DMS53 treated with DMSO at 0.1 percent for 48 hours (cell line): ENCODE measurements around the gene CDK4.
"Not testable (repeated sequence)": the region's sequence is repeated elsewhere in the genome, so short reads cannot be mapped to it uniquely, and the experiment has no call there.

Experiments
- DNase-seq: peaks from one replicate; lab custom pipeline; 2025; ENCODE audit not compliant: unreplicated experiment; lab: John Stamatoyannopoulos, UW

CDK4 gene

DNA sequence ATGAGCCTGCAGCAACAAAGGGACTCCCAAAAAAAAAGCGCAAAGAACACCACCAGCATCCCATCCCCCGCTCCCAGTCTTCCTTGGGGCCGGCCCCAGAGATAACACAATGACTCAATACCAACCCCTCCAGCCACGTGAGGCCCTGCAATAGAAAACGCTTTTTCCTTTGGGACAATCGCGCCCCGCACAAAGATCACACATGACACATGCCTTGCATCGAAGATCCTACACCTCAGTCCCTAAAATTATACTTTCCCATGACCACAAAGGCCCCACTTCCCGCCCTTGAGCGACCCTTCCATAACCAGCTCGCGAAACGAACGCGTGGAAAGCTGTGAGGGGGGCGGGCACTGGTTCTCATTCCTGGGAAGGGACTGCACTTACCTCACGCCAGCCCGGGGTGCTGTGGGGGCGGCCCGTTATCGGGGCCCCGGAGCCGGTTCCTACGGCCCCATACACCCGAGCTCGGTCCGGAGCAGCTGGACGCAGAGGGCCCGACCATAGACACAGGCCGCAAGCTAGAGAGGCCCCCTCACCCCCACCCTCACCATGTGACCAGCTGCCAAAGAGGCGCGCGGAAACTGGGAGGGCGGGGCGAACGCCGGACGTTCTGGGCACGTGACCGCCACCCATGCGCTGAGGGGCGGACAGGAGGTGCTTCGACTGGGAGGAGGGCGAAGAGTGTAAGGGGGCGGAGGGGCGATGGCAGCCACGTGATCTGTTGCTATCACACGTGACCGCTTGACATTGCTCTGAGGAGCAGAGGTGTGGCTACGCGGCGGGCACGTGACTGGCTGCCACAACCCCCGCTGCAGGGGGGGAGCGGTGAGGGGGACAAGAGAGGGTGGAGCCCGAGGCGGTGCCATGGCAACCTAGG, at the start of gene CDK4:
Gene CDK4 (minus strand): TSS at position 523 of the 880 bp plus-strand sequence. CDS start 593 bp downstream, outside the sequence.
- DNase-seq, result peak; percentile 99

- no peak for DNase-seq
These were observed 48.9 kb upstream of the CDK4 start for GRCh38 chr12:57800965-57801364.

- DNase-seq, result no peak
These were observed 45.8 kb upstream of the CDK4 start for GRCh38 chr12:57797933-57798332.

GRCh38 chr12:57796996-57797395, 44.9 kb upstream of the CDK4 start:
- DNase-seq, result no peak

GRCh38 chr12:57795354-57795753, 43.2 kb upstream of the CDK4 start:
- DNase-seq, result no peak

- no peak for DNase-seq
These were observed 41.8 kb upstream of the CDK4 start for GRCh38 chr12:57793920-57794319.

GRCh38 chr12:57783861-57784260, 31.8 kb upstream of the CDK4 start:
- no peak for DNase-seq

DNA sequence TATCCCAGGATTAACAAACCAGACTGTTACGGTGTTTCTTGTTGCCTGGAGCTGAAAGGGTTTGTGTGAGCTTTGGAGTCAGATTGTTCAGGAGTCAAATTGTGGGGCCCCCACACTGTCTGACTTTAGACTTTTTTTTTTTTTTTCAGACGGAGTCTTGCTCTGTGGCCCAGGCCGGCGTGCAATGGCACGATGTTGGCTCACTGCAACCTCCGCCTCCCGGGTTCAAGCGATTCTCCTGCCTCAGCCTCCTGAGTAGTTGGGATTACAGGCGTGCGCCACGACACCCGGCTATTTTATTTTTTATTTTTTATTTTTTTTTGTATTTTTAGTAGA, 31.3 kb upstream of the CDK4 start:
- DNase-seq, result no peak

GRCh38 chr12:57782608-57783465, 30.7 kb upstream of the CDK4 start, which contains the start of gene TSFM:
Gene TSFM, plus strand, starts transcription at chr12:57782787. Its CDS starts 15 bp downstream, at chr12:57782802.
- peak; percentile 95 for DNase-seq

DNA sequence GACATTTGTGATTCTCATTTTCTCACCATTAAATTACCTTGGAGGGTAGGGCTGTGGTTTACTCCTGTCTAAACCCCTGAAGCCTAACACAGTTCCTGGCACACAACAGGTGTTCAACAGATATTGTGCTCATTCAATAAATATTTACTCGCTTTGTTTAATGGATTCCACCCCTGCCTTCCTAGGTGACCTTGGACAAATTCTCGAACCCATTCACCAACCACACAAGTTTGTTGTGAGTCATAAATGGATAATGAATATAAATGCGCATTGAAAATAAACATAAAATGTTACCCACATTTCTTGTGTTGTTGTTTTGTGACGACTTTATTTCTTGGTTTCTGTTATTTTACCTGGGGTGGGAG, 30.1 kb upstream of the CDK4 start:
- no peak for DNase-seq

- no peak for DNase-seq
These were observed 29.7 kb upstream of the CDK4 start for GRCh38 chr12:57781801-57782200.

DNA sequence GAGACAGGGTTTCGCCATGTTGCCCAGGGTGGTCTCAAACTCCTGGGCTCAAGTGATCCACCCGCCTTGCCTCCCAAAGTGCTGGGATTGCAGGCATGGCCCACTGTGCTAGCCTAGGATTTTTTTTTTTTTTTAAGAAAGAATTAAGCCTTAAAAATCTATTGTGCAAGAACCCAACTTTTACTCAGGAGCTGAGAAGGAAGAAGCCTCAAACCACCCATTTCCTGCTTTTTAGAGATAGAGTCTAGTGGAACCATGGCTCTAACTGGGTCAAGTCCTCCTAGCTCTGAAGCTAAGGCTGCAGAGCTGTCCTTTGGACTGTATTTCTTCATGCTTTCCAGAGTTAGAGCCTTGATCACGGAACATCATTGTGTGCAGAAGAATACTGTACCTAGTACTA, 29.1 kb upstream of the CDK4 start:
- DNase-seq, result no peak

GRCh38 chr12:57780284-57780897, 28.3 kb upstream of the CDK4 start:
- no peak for DNase-seq

- DNase-seq, result no peak
These were observed 27.6 kb upstream of the CDK4 start for GRCh38 chr12:57779736-57780135.

DNA sequence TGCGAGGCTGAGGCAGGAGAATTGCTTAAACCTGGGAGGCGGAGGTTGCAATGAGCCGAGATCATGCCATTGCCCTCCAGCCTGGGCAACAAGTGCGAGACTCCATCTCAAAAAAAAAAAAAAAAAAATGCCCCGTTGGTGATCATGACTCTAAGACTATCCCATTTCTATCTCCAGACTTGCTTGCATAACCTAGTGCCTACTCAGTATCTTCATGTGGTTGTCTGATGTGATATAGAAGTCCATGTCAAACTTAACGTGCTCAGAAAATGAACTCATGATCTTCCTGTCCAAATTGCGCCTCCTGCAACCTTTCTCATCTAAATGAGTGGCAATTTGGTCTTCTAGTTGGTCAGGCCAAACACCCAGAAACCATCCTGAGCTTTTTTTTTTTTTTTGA, 25.8 kb upstream of the CDK4 start:
- no peak for DNase-seq

DNA sequence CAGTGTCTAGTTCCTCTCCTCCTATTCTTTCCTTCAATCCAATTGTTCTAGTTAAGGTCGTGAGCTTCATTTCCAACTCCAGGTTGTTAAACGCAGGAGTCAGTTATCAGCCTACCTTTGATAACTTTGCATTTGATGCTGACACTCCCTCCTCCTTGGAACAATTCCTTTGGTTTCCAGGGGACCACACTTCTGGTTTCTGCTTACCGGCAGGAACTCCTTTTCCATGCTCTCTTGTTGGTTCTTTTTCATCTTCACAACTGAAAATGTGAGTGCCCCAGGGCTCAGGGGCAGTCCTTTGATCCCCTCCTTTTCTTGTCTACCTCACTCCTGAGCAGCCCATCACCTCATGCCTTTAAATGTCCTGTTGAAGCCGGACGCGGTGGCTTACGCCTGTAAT, 25.3 kb upstream of the CDK4 start:
- no peak for DNase-seq

- DNase-seq, result no peak
These were observed 24.1 kb upstream of the CDK4 start for GRCh38 chr12:57776247-57776587.

GRCh38 chr12:57775563-57776246, 23.6 kb upstream of the CDK4 start:
- DNase-seq, result no peak

GRCh38 chr12:57775044-57775443, 22.9 kb upstream of the CDK4 start:
- DNase-seq, result no peak

- DNase-seq, result not testable (repeated sequence)
These were observed 22.5 kb upstream of the CDK4 start for GRCh38 chr12:57774634-57775033.
